Upper lobe of left lung (tissue), 6 donors: ENCODE results near the gene SYDE1. TPM values are rescaled to one million over a fixed set of nuclear protein-coding genes. Genes with fewer than 3 reads are reported as not detected.

ENCODE experiments used
- ATAC-seq, 2 donors: fragments of 200-7000 bp; cut with Tn5 transposase; one replicate each; pipeline ENCODE4 v1.9.1; 2022; ENCODE audit warnings: mild to moderate bottlenecking in 2 of 2, moderate library complexity in 2 of 2; ENCODE audit not compliant: low FRiP score in 2 of 2
- DNase-seq, 2 donors: peaks; one replicate each; pipeline ENCODE4 v3.0.0-alpha.2; 2019 to 2020
- H3K27ac ChIP-seq, 4 donors: fragments of 200-600 bp; sonication (generic); one replicate each; pipeline ENCODE4 v1.5.1; 2016 to 2019
- H3K27me3 ChIP-seq, 4 donors: fragments of 200-600 bp; sonication (generic); one replicate each; pipeline ENCODE4 v1.5.1; 2017 to 2019
- H3K36me3 ChIP-seq, 4 donors: fragments of 200-600 bp; sonication (generic); one replicate each; pipeline ENCODE4 v1.5.1; 2016 to 2019
- H3K4me1 ChIP-seq, 4 donors: fragments of 200-600 bp; sonication (generic); one replicate each; pipeline ENCODE4 v1.5.1; 2018 to 2019
- H3K4me3 ChIP-seq, 4 donors: fragments of 200-600 bp; sonication (generic); one replicate each; pipeline ENCODE4 v1.5.1; 2017 to 2019; ENCODE audit warnings: mild to moderate bottlenecking in 2 of 4, moderate library complexity in 1 of 4
- H3K9me3 ChIP-seq, 4 donors: fragments of 200-600 bp; sonication (generic); one replicate each; pipeline ENCODE4 v1.5.1; 2018 to 2019
- CTCF ChIP-seq, 6 experiments: fragments of 450-650 bp in 4 of 6; fragments of 200-600 bp in 2 of 6; sonication (generic) in 2 of 6; IDR thresholded peaks; one replicate each; pipeline ENCODE4 v1.5.1; 2016 to 2019; ENCODE audit warnings: antibody characterized with exemption in 6 of 6
- EP300 ChIP-seq, 4 donors: sonication (generic); formaldehyde crosslinking; IDR thresholded peaks; one replicate each; pipeline ENCODE4 v1.5.1; 2017; ENCODE audit warnings: antibody characterized with exemption in 4 of 4, control low read depth in 2 of 4
- POLR2A ChIP-seq, 4 donors: fragments of 450-650 bp; IDR thresholded peaks; one replicate each; pipeline ENCODE4 v1.5.1; 2016 to 2017; ENCODE audit warnings: antibody characterized with exemption in 4 of 4, mild to moderate bottlenecking in 2 of 4
- POLR2AphosphoS5 ChIP-seq, 2 donors: sonication (generic); formaldehyde crosslinking; IDR thresholded peaks; one replicate each; pipeline ENCODE4 v1.5.1; 2017; ENCODE audit warnings: antibody characterized with exemption in 2 of 2
- WGBS, 2 donors: methylation state at CpG; one replicate each; pipeline ENCODE4 v1.1.5; 2017 to 2018; 5-methylcytosine and 5-hydroxymethylcytosine counted together
- total RNA-seq, 6 donors: library from RNA; depleted of rRNA in 4 of 6; stranded (reverse); fragments of >200 nt in 4 of 6; gene quantifications; one replicate each; pipeline versions ENCODE4 v1.1.0 to v1.2.1, GENCODE V29; 2016 to 2021
- donor health status: DM: no; HTN: no; CAD: no; lungs with moderate emphysema.
- donor health status: DM: no; HTN: yes; CAD: no; lungs with severe emphysema.

Gene SYDE1
- total RNA-seq, 6 donors from 2014 or later, result 7.0 to 28.4 (median 14.2) TPM

- no peak overlapping the region for H3K4me3 ChIP-seq
- no peak for DNase-seq
- H3K36me3 ChIP-seq, result no peaks in the 10 kb centered on the region
- no peak for ATAC-seq
- peak in 4 of 6 experiments; percentile 31 to 37 (median 34) for TF ChIP-seq CTCF (IDR thresholded peaks at IDR 0.05)
- TF ChIP-seq POLR2AphosphoS5 (IDR thresholded peaks at IDR 0.05), result no peak
- H3K27ac ChIP-seq, result no peak overlapping the region
- H3K4me1 ChIP-seq, result peaks cover 0 to 3% (median 0%) of the 10 kb centered on the region in 4 donors
- WGBS, 2 donors, result 91 to 97% methylated on average over 3 of the region's 3 CpGs
- no peaks in the 10 kb centered on the region for H3K27me3 ChIP-seq
- H3K9me3 ChIP-seq, result peaks cover 0 to 6% (median 0%) of the 10 kb centered on the region in 4 donors
These were observed 46.9 kb downstream of the SYDE1 start for GRCh38 chr19:15154002-15154612.

GRCh38 chr19:15155296-15155695 lies 48.1 kb downstream of the SYDE1 start:
- 87 to 88% methylated on average over 5 of the region's 5 CpGs for WGBS, 2 donors
- Histone ChIP-seq H3K9me3 (peaks cover 0 to 6% (median 0%) of the 10 kb centered on the region in 4 donors), H3K27me3 (no peaks in the 10 kb centered on the region), H3K4me3 (no peak overlapping the region), H3K36me3 (no peaks in the 10 kb centered on the region), H3K4me1 (peaks cover 0 to 1% (median 0%) of the 10 kb centered on the region in 4 donors), H3K27ac (no peak overlapping the region)
- ATAC-seq (no peak), DNase-seq (no peak)
- no peak for TF ChIP-seq CTCF (IDR thresholded peaks at IDR 0.05)
- no peak for TF ChIP-seq POLR2AphosphoS5 (IDR thresholded peaks at IDR 0.05)
- no peak for TF ChIP-seq POLR2A (IDR thresholded peaks at IDR 0.05)
- no peak for TF ChIP-seq EP300 (IDR thresholded peaks at IDR 0.05)

- 93 to 99% methylated on average over 4 of the region's 4 CpGs for WGBS, 2 donors
- no peak overlapping the region for H3K4me3 ChIP-seq
- H3K9me3 ChIP-seq, result peaks cover 0 to 6% (median 0%) of the 10 kb centered on the region in 4 donors
- TF ChIP-seq EP300 (IDR thresholded peaks at IDR 0.05) (no peak), POLR2A (IDR thresholded peaks at IDR 0.05) (no peak), CTCF (IDR thresholded peaks at IDR 0.05) (no peak), POLR2AphosphoS5 (IDR thresholded peaks at IDR 0.05) (no peak)
- DNase-seq (no peak), ATAC-seq (no peak)
- no peaks in the 10 kb centered on the region for H3K27me3 ChIP-seq
- no peaks in the 10 kb centered on the region for H3K4me1 ChIP-seq
- no peak overlapping the region for H3K27ac ChIP-seq
- peaks cover 0 to 10% (median 2%) of the 10 kb centered on the region in 4 donors for H3K36me3 ChIP-seq
These were observed 49.2 kb downstream of the SYDE1 start for GRCh38 chr19:15156391-15156790.

- WGBS, 2 donors, result 66 to 70% methylated on average over 3 of the region's 3 CpGs
- H3K36me3 ChIP-seq, result peaks cover 0 to 13% (median 4%) of the 10 kb centered on the region in 4 donors
These were observed 52.0 kb downstream of the SYDE1 start for GRCh38 chr19:15159251-15159650.

More at GRCh38 chr19:15159251-15159650, 52.0 kb downstream of the SYDE1 start:
- TF ChIP-seq EP300 (IDR thresholded peaks at IDR 0.05) (no peak), POLR2A (IDR thresholded peaks at IDR 0.05) (no peak), CTCF (IDR thresholded peaks at IDR 0.05) (no peak), POLR2AphosphoS5 (IDR thresholded peaks at IDR 0.05) (no peak)
- H3K4me1 ChIP-seq, result no peaks in the 10 kb centered on the region
- no peak for ATAC-seq
- H3K9me3 ChIP-seq, result peaks cover 0 to 3% (median 0%) of the 10 kb centered on the region in 4 donors
- no peaks in the 10 kb centered on the region for H3K27me3 ChIP-seq
- DNase-seq, result no peak
- H3K27ac ChIP-seq, result no peak overlapping the region
- H3K4me3 ChIP-seq, result no peak overlapping the region
